A549 (cell line): ENCODE data around the gene AFF2. TPM values are rescaled to one million over a fixed set of nuclear protein-coding genes. Genes with fewer than 3 reads are reported as not detected.

ENCODE experiments used
- ATAC-seq, 2 experiments: fragments of 200-7000 bp in 1 of 2; fragments of >200 bp in 1 of 2; cut with Nextera tagmentation in 1 of 2; cut with Tn5 transposase in 1 of 2; 3 replicates each; pipeline versions ENCODE4 v1.8.0 to v1.9.1; 2018 to 2020; ENCODE audit warnings: mild to moderate bottlenecking in 1 of 2, moderate library complexity in 1 of 2
- CTCF ChIA-PET: fragments of 300-600 bp; sonication (Branson Sonifier 250); formaldehyde crosslinking; extraction: SDS; loops from one replicate; lab custom pipeline; 2021; ENCODE audit warnings: antibody characterized with exemption, inconsistent platforms; lab: Yijun Ruan, JAX
- POLR2A ChIA-PET: fragments of 350-600 bp; formaldehyde crosslinking; extraction: SDS; loops from one replicate; lab custom pipeline; 2021; ENCODE audit warnings: antibody characterized with exemption, inconsistent platforms; lab: Yijun Ruan, JAX
- DNase-seq, 2 experiments: peaks; one replicate each; pipeline versions ENCODE4 v3.0.0 to v3.0.0-alpha.2; 2011 to 2016; ENCODE audit warnings: low read depth in 1 of 2, low spot score in 1 of 2
- FAIRE-seq: peaks from 2 replicates; lab custom pipeline; 2011; peaks lifted over from hg19 to GRCh38; lab: Jason Lieb, UNC
- H3K27ac ChIP-seq, 2 experiments: fragments of >200 bp; sonication (Bioruptor Twin); formaldehyde crosslinking; 3 replicates each; pipeline ENCODE4 v1.5.1; 2016 to 2017
- H3K4me1 ChIP-seq: fragments of >200 bp; sonication (Bioruptor Twin); formaldehyde crosslinking; 3 replicates; pipeline ENCODE4 v1.6.1; 2016
- H3K4me2 ChIP-seq: fragments of >200 bp; sonication (Bioruptor Twin); formaldehyde crosslinking; 3 replicates; pipeline ENCODE4 v1.6.1; 2016
- H3K4me3 ChIP-seq: fragments of >200 bp; sonication (Bioruptor Twin); formaldehyde crosslinking; 3 replicates; pipeline ENCODE4 v1.5.1; 2016
- H3K9me3 ChIP-seq: fragments of >200 bp; sonication (Bioruptor Twin); formaldehyde crosslinking; 3 replicates; pipeline ENCODE4 v1.6.1; 2016
- BCL3 ChIP-seq: fragments of >200 bp; sonication (Bioruptor Twin); formaldehyde crosslinking; IDR thresholded peaks from 3 replicates; pipeline ENCODE4 v1.6.1; 2016
- CHD2 ChIP-seq: fragments of 150-350 bp; IDR thresholded peaks from 2 replicates; pipeline ENCODE4 v1.6.1; 2014; ENCODE audit warnings: low read length; ENCODE audit not compliant: partially characterized antibody
- EHF ChIP-seq: fragments of 250-450 bp; sonication (Bioruptor Pico); IDR thresholded peaks from 2 replicates; pipeline ENCODE4 v1.5.0; 2020; ENCODE audit warnings: mild to moderate bottlenecking
- ESRRA ChIP-seq: fragments of 150-350 bp; IDR thresholded peaks from 2 replicates; pipeline ENCODE4 v1.6.1; 2014; ENCODE audit warnings: mild to moderate bottlenecking, low read length, borderline replicate concordance
- FOSB ChIP-seq: fragments of 250-450 bp; sonication (Bioruptor Pico); IDR thresholded peaks from 2 replicates; pipeline ENCODE4 v1.5.0; 2020; ENCODE audit warnings: mild to moderate bottlenecking, moderate library complexity
- GATA3 ChIP-seq: IDR thresholded peaks from 2 replicates; pipeline ENCODE4 v1.6.1; 2012; ENCODE audit warnings: borderline replicate concordance
- HEYL ChIP-seq: fragments of 250-450 bp; sonication (Bioruptor Pico); IDR thresholded peaks from 2 replicates; pipeline ENCODE4 v1.8.0; 2021; ENCODE audit warnings: mild to moderate bottlenecking, moderate library complexity
- HMGXB4 ChIP-seq: fragments of 250-450 bp; sonication (Bioruptor Pico); IDR thresholded peaks from 2 replicates; pipeline ENCODE4 v1.5.0; 2021; ENCODE audit warnings: mild to moderate bottlenecking, moderate library complexity, borderline replicate concordance
- HOXB5 ChIP-seq: fragments of 250-450 bp; sonication (Bioruptor Pico); IDR thresholded peaks from 2 replicates; pipeline ENCODE4 v1.5.0; 2020; ENCODE audit warnings: mild to moderate bottlenecking, moderate library complexity
- MAX ChIP-seq: IDR thresholded peaks from 2 replicates; pipeline ENCODE4 v1.6.1; 2012
- MYC ChIP-seq: IDR thresholded peaks from 2 replicates; pipeline ENCODE4 v1.6.1; 2012; ENCODE audit warnings: mild to moderate bottlenecking, inconsistent platforms, low read length, improper control_type of control experiment, borderline replicate concordance
- POLR2AphosphoS2 ChIP-seq: conservative IDR thresholded peaks from 2 replicates; pipeline ENCODE4 v1.6.1; 2012; ENCODE audit warnings: low read length, improper control_type of control experiment, inconsistent platforms
- RARB ChIP-seq: fragments of 250-450 bp; sonication (Bioruptor Pico); IDR thresholded peaks from 2 replicates; pipeline ENCODE4 v1.8.0; 2021; ENCODE audit warnings: mild to moderate bottlenecking, moderate library complexity
- REST ChIP-seq: fragments of 200-600 bp; sonication (generic); IDR thresholded peaks from 2 replicates; pipeline ENCODE4 v1.6.1; 2016; ENCODE audit warnings: antibody characterized with exemption, mild to moderate bottlenecking, moderate library complexity
- SMC3 ChIP-seq: fragments of >200 bp; sonication (Bioruptor Twin); formaldehyde crosslinking; IDR thresholded peaks from 3 replicates; pipeline ENCODE4 v1.6.1; 2018; ENCODE audit warnings: inconsistent platforms
- ZC3H11A ChIP-seq: fragments of 450-650 bp; IDR thresholded peaks from 2 replicates; pipeline ENCODE4 v1.6.1; 2014; ENCODE audit warnings: antibody characterized with exemption, mild to moderate bottlenecking
- ZNF302 ChIP-seq: fragments of 250-450 bp; sonication (Bioruptor Pico); IDR thresholded peaks from 2 replicates; pipeline ENCODE4 v1.9.0; 2021; ENCODE audit warnings: inconsistent platforms, mild to moderate bottlenecking, moderate library complexity
- ZSCAN20 ChIP-seq: fragments of 250-450 bp; sonication (Bioruptor Pico); IDR thresholded peaks from 2 replicates; pipeline ENCODE4 v1.8.0; 2022; ENCODE audit warnings: mild to moderate bottlenecking, moderate library complexity
- WGBS: methylation state at CpG from one replicate; pipeline ENCODE4 v1.1.6; 2017; ENCODE audit errors: missing lambda C conversion rate; 5-methylcytosine and 5-hydroxymethylcytosine counted together
- polyA plus RNA-seq, 4 experiments: library from polyadenylated mRNA; depleted of rRNA in 3 of 4; stranded (reverse); fragments of >200 nt; fragmentation: RNase III in 1 of 4; extraction: RNeasy Plus Mini Kit Qiagen cat#74134 plus additional on column Dnase treatment in 1 of 4; gene quantifications; 2 replicates in 3 of 4; 3 replicates in 1 of 4; pipeline ENCODE4 v1.2.3, GENCODE V29; 2011 to 2017

Gene AFF2
- polyA plus RNA-seq, 2 of the 4 experiments (the other 2 are of a cell fraction): 0.04 TPM; not detected in 1

- no peak for FAIRE-seq
Measured at GRCh38 chrX:148470324-148470723, 30.1 kb upstream of the AFF2 start.

GRCh38 chrX:148474030-148474429 is 26.4 kb upstream of the AFF2 start:
- Histone ChIP-seq H3K9me3 (no peaks in the 10 kb centered on the region), H3K4me1 (no peaks in the 10 kb centered on the region), H3K27ac (no peak overlapping the region), H3K4me2 (no peak overlapping the region), H3K4me3 (no peak overlapping the region)
- DNase-seq: no peak
- WGBS: 5% methylated on average over 4 of the region's 4 CpGs
- ChIA-PET CTCF (no interaction called here), POLR2A (no interaction called here)
- peak; percentile 92 for FAIRE-seq
- ATAC-seq: no peak
- TF ChIP-seq ESRRA: no peak
- no peak for TF ChIP-seq POLR2AphosphoS2
- no peak for TF ChIP-seq REST
- TF ChIP-seq GATA3: no peak
- TF ChIP-seq HOXB5: no peak
- no peak for TF ChIP-seq CHD2
- TF ChIP-seq ZSCAN20 (CRISPR knock-in tag): no peak
- no peak for TF ChIP-seq EHF (CRISPR knock-in tag)
- no peak for TF ChIP-seq HMGXB4 (CRISPR knock-in tag)
- no peak for TF ChIP-seq FOSB (CRISPR knock-in tag)
- TF ChIP-seq HEYL: no peak
- no peak for TF ChIP-seq MYC
- TF ChIP-seq BCL3: no peak

More at GRCh38 chrX:148470324-148470723, 30.1 kb upstream of the AFF2 start:
- Histone ChIP-seq H3K4me3 (no peak overlapping the region), H3K9me3 (no peaks in the 10 kb centered on the region), H3K4me2 (no peak overlapping the region), H3K27ac (no peak overlapping the region), H3K4me1 (no peaks in the 10 kb centered on the region)
- ATAC-seq: no peak
- no peak for DNase-seq
- no peak for TF ChIP-seq ZNF302
- TF ChIP-seq MAX: no peak
- TF ChIP-seq RARB (CRISPR knock-in tag): no peak
- TF ChIP-seq EHF (CRISPR knock-in tag): no peak
- no peak for TF ChIP-seq ZC3H11A
- TF ChIP-seq SMC3: no peak
- TF ChIP-seq FOSB (CRISPR knock-in tag): no peak
- ChIA-PET CTCF (interaction anchor here (0.7 kb wide), 1 partner anchor 357 kb away, joined by 3 read pairs; no protein-coding TSS in a partner anchor), POLR2A (no interaction called here)
- WGBS: 3% methylated on average over 2 of the region's 2 CpGs
